Epithelial cell of esophagus (primary cell): ENCODE results near the gene GNS.

ENCODE experiments used
- DNase-seq: peaks from one replicate; pipeline ENCODE4 v3.0.0; 2010; ENCODE audit warnings: low read depth
- H3K4me3 ChIP-seq: 2 replicates; pipeline ENCODE4 v1.5.1; 2011; ENCODE audit warnings: mild to moderate bottlenecking, low read length, control low read depth
- CTCF ChIP-seq: IDR thresholded peaks from 2 replicates; pipeline ENCODE4 v1.5.1; 2011; ENCODE audit warnings: low read depth, mild to moderate bottlenecking, low read length, control low read depth, inconsistent platforms; ENCODE audit not compliant: insufficient read depth; ENCODE audit errors: missing control alignments

GNS gene

DNA sequence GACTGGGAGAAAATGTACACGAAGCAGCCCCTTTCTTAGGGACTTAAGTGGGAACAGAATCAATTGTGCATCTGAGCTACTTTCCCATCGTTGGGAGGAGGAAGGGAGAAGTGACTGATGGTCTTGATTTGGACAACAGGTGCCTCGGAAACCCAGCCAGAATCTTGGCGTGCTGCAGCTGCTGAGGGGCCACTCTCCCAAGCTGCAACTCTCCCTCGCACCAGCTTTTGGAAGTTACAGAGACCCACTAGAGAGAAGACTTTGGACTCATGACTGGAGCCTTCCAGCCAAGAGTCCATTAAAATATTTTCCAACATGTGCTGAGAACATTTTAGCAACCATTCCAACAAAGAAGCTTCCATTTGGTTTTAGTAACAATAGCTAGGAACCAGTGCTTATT is 52.3 kb downstream of the GNS start:
- no peak for TF ChIP-seq CTCF
- no peak overlapping the region for H3K4me3 ChIP-seq
- no peak for DNase-seq

DNA sequence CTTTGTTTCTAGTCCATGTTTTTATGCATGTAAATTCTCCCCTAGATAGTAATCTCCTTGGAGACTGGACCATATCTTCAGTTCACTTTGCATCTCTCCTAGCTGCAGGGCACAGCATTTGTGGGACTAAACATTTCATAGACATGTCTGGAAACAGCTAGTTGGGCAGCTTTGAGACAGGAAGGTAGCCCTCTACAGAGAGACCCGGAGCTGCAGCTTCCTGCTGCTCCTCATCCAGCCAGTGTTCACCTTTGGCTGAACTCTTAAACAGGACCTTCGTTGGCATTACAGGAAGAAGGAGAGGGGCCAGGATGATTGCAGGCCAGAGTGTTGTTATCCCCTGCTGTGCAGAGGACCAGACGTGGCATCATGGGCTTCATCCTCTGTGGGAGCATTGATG is 52.9 kb downstream of the GNS start:
- DNase-seq = no peak
- no peak overlapping the region for H3K4me3 ChIP-seq
- TF ChIP-seq CTCF = no peak

- TF ChIP-seq CTCF = no peak
- no peak for DNase-seq
- H3K4me3 ChIP-seq = no peak overlapping the region
Measured at GRCh38 chr12:64701283-64701682, 57.9 kb downstream of the GNS start.

- TF ChIP-seq CTCF = no peak
- H3K4me3 ChIP-seq = no peak overlapping the region
Measured at GRCh38 chr12:64700532-64700931, 58.7 kb downstream of the GNS start.

GRCh38 chr12:64699504-64700115 is 59.6 kb downstream of the GNS start:
- H3K4me3 ChIP-seq = no peak overlapping the region
- no peak for TF ChIP-seq CTCF
- no peak for DNase-seq

More at GRCh38 chr12:64700532-64700931, 58.7 kb downstream of the GNS start:
- no peak for DNase-seq

- TF ChIP-seq CTCF = peak; percentile 43
Measured at GRCh38 chr12:64696080-64696741, 63.0 kb downstream of the GNS start.

DNA sequence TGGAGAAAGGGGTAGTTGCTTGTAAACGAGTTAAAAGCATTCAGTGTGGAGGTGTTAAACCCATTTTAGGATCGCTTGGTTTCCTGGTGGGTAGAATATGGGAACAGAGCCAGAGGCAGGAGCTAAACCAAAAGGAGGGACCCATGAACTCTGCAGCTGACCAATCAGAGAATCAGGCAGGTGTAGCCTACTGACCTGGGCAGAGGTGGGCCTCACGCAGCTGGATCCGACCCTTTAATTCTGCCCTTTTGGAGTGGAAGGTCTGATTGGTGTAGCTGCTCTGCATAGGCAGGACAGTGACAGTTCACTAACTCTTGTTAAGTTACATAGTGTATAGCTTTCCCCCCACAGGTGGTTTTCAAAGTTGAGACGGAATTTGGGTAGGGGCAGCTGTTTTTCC is 63.7 kb downstream of the GNS start:
- no peak for TF ChIP-seq CTCF
- no peak overlapping the region for H3K4me3 ChIP-seq
- no peak for DNase-seq

More at GRCh38 chr12:64696080-64696741, 63.0 kb downstream of the GNS start:
- DNase-seq = peak; percentile 43
- no peak overlapping the region for H3K4me3 ChIP-seq
